DMS153 (cell line): ENCODE measurements around the gene SLC35B4.
A peak's percentile ranks its signal among the peaks of the same experiment; 100 is the strongest.

Source experiments
- DNase-seq: peaks from one replicate; lab custom pipeline; 2025; lab: John Stamatoyannopoulos, UW

SLC35B4 gene

DNA sequence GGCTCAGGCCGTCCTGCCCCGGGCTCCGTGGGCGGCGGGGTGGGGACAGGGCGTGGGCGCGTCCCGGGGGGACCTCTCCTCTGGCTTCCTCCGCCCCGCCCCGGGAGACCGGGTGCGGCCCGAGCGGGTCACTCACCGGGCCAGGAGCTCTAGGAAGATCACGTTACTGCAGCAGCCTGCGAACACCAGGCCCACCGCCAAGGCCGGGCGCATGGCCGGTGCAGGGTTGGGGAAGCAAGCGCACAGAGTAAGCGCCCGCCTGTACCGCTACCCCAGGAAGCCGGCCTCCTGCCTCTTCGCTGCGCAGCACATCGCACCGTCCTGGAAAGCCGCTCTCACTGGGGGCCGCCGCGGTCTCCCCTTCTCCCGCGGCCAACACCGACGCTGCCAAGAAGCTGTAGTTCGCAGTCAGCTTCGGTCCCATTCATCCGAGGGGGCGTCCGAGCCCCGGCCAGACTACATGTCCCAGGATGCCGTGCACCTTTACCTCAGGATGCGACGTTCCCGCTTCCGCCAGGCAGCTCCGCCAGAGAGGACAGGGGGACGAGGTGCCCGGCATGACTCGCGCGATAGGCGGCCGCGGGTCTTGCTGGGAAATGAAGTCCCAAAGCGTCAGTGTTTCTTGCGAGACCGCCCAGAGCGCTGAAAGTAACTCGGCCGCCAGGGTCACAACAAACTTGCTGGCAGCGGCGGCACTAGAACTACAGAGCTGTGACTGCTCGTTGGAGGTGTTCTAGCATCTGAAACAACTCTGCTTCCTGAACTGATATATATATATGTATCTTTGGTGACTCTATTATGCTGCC lies at the start of gene SLC35B4:
SLC35B4 (minus strand) TSS at position 392 of the 806 bp plus-strand sequence; CDS start at position 213, 179 bp downstream.
- peak; percentile 93 for DNase-seq

- no peak for DNase-seq
These were observed 49.8 kb upstream of the SLC35B4 start for GRCh38 chr7:134366481-134366880.

GRCh38 chr7:134365341-134366054 lies 48.8 kb upstream of the SLC35B4 start:
- no peak for DNase-seq

DNA sequence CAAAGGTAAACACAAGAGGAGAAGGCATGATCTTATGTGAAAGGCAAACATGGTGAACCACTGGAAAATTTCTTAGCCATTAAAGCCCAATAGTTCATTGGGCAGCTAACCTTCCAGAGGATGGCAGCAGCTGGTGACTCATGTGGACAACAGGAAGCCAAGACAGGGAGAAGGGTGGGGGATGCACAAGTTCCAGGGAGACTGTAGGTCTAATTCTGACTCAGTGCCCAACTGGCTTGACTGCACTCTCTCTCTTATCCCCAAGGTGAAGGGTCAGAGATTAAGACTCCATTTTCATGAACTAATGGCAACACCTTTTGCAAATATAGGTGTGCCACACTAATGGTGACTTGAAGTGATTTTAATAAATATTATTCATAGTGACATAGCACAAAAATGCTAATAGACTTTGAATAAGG lies 47.9 kb upstream of the SLC35B4 start:
- DNase-seq: no peak

GRCh38 chr7:134362587-134363483 lies 46.1 kb upstream of the SLC35B4 start:
- DNase-seq: no peak

GRCh38 chr7:134359787-134360432 lies 43.2 kb upstream of the SLC35B4 start:
- no peak for DNase-seq

DNA sequence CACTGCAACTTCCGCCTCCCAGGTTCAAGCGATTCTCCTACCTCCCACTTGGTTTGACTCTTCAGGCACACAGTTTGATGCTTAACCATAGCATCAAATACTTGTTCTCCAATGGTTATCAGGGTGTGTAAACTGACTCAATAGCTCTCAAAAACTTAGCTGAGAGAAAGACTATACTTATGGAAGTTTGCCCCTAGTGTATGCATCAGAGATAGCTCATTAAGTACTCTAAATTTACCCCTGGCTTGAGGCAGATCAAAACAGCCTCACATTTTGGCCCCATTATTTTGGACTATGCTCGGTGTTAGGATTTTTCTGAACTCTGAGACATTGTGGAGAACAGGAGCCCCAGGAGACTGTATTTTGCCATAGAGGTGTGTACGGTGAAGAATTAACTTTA lies 40.8 kb upstream of the SLC35B4 start:
- no peak for DNase-seq

DNA sequence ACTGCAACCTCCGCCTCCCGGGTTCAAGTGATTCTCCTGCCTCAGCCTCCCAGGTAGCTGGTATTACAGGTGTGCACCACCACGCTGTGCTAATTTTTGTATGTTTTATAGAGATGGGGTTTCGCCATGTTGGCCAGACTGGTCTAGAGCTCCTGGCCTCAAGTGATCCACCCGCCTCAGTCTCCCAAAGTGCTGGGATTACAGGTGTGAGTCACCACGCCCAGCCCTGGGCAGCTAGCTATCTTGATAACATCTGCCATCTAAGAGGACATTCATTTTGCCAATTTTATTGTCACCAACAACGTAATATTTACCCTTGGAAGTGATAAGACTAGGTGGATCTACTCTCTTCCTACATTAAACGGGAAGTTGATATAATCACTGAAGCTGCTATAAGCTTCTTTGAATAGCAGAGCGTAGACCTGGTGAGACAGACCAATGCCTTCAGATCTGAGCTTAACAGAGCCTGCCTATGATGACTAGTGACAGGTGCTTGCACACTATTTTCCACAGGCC lies 39.7 kb upstream of the SLC35B4 start:
- no peak for DNase-seq

DNA sequence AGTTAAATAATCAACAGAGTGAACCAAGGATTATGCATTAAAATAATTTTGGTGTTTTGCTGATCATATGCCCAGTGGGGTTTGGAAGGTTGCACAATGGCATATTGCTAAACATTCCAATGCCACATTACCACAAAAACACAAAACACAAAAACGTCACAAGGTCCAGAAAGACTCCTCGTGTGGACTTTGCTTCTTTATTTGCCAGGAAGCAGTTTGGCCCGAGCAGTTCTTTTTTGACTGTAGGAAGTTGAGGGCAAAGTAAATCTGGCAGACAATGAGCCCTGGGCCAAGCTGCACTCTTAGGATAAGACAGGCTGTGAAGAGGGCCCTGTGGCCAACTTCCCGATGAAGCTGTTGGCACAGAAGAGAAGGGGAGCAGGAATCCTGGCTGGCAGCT lies 39.2 kb upstream of the SLC35B4 start:
- DNase-seq: no peak

DNA sequence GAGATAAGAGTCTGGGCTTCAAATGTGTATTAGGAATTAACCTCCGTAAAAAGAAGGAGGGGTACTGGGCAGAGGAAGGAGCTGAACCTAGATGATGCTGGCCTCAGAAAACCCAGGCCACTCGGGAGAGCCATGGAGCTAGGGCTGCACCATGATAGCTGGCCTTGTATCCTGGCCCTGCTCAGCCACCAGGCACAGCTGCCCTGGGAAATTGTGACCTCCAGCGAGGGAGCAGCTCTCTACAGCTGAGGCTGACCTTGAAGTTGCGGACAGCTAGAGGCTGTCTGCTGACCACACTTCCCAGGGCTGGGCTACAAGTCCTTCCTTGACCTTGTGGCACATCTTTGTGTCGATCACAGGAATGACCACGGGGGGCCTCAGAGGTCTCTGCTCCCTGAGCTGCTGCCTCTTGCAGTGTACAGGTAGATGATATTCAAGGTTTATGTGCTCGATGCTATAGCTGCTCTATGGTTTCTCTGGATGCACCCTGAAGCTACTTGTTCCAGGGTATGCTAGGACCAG lies 38.3 kb upstream of the SLC35B4 start:
- no peak for DNase-seq

GRCh38 chr7:134353411-134353810 lies 36.7 kb upstream of the SLC35B4 start:
- no peak for DNase-seq

- DNase-seq: no peak
These were observed 34.7 kb upstream of the SLC35B4 start for GRCh38 chr7:134351424-134351823.

- DNase-seq: no peak
These were observed 34.0 kb upstream of the SLC35B4 start for GRCh38 chr7:134350709-134351108.

DNA sequence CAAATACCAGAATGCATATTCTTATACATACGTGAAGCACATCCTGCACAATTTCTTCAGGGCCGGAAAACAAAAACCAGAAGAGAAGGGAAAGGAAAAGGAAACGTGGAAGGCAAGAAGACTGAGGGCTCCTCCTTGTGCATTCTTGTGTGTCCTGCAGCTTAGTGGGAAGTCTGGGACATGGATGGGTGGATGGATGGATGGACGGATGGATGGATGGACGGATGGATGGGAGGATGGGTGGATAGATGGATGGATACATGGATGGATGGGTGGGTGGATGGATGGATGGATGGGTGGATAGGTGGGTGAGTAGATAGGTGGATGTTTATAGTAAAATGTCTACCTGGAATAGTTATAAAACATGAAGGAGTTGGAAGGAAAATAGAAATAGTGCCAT lies 30.8 kb upstream of the SLC35B4 start:
- no peak for DNase-seq

DNA sequence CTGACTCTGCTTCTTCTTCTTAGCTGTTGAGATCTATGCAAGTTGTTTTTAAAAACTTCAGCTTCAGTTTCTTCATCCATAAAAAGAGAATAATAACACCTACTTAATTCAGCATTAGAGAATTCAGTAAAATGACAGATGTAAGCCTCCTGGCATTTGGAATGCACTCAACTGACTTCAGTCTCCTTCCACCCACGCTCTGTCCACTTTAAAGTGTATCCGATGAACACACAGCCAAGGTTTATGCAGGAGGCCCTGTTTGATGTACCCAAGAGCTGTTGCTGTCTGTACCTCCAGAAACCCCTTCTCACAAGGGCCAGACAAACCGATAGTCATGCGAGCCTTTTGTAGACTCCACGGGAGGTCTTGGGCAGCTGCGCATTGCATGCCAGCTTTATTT lies 27.1 kb upstream of the SLC35B4 start:
- DNase-seq: no peak

- DNase-seq: no peak
These were observed 26.4 kb upstream of the SLC35B4 start for GRCh38 chr7:134343136-134343535.

DNA sequence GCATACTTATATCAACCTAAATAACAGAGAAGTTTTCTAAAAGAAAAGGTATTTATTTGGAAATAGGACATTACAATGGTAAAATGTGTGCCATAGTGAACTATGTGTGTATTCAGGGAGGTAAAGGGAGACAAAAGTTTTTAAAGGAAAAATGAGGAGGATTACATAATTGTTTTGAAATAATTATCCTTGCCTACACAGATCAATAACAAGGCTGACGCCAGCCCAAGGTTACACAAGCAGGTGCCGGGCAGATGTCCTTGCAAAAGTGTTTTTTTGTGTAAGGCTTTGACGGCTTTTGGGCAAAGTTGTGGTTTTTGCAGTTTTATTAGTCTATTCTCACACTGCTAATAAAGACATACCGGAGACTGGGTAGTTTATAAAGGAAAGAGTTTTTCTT lies 22.7 kb upstream of the SLC35B4 start:
- DNase-seq: no peak

DNA sequence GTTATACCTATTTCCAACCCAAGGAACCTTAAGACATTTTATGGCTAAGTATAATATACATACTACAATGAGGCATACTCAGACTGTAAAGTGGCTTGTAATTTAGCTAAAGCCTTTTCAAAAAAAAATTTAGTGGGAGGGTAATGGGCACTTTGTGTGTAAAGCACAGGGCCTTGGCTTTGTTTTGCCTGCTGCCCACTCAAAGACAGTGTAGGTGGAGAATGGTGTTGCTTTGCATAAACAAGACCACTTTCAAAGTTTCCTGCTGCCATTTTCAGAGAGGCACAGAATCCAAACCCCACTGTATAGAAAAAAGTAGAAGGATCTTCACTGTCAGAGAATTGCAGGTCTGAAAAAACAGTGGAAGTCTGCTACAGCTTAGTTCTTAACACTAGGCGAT lies 21.2 kb upstream of the SLC35B4 start:
- DNase-seq: no peak

DNA sequence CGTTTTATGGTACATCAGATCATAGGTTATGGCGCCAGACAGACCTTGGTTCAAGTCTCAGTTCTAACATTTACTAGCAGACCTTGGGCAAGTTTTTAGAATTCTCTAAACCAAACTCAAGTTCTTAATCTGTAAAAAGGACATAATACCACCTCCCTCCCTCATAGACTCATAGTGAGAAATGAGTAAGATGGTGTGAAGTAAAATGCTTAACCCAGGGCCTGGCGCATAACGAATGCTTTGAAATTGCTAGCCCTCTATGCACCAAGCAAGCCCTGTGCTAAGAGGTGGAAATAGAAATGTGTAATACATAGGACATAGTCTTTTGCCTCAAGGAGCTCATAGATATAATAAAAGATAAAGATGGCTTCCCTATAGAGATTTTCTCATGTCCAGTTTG lies 17.7 kb upstream of the SLC35B4 start:
- DNase-seq: no peak

DNA sequence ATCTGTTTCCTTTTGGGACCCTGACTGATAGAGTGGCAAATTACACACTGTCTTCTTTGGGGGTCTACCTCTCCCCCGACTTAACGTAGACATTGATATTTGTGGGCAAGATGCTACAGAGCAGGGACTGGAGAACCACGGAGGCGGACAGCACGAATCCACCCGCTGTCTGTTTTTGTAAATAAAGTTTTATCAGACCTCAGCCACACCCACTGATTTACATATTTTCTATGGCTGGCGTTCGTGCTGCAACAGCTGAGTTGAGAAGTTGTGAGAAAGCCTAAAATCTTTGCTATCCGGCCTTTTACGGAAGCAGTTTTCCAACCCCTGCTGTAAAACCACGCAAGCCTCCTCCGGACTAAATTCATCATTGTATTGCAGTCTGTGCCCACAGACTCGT lies 17.2 kb upstream of the SLC35B4 start:
- DNase-seq: no peak

GRCh38 chr7:134332892-134333291 lies 16.2 kb upstream of the SLC35B4 start:
- DNase-seq: no peak
